GM19468 (cell line): Measurements from ENCODE around the gene CLIC5.
A peak's percentile ranks its signal among the peaks of the same experiment; 100 is the strongest.

Source experiments
- ATAC-seq: cut with Tn5 transposase; IDR thresholded peaks from one replicate; pipeline ENCODE4 v1.9.1; 2021; ENCODE audit warnings: mild to moderate bottlenecking, moderate library complexity, moderate number of reproducible peaks; ENCODE audit not compliant: unreplicated experiment; ENCODE audit errors: extremely low read depth

The CLIC5 gene

DNA sequence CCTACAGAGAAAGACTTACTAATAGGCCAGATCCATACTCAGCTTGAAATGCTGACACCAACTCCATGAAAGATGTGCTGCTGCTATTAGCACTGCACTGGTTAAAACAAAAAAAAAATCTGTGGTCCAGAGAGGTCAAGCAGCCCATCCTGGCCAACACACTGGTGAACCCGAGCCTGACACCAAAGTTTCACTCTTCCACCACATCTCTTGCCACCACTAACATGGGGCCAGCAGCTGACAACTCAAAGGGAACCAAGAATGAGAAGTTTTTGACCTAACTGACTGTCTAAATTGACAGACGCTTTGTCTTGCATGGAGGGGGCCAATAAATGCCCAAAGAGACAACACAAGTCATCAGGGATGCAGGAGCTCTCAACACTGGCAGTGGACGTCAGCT, 5.4 kb downstream of the CLIC5 start:
- ATAC-seq = no peak

DNA sequence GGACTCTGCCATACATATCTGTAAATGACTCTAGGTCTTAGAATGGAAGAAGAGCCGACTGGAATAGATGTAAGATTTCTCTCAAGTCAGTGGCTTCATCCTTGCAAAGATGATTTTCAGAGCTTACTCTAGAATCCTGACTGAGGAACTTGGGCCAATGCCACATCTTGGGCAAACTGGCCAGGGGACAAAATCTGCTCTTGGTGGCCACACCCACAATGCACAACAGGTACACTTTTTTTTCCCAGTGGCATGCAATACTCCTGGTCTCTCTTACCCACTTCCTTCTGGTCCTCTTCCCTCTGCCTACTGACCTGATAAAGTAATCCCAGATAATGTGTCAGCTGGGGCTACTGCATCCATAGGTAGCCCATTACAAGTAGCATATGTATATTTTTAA, 13.4 kb downstream of the CLIC5 start:
- ATAC-seq = no peak

GRCh38 chr6:46000905-46001304, 14.8 kb downstream of the CLIC5 start:
- ATAC-seq = no peak

DNA sequence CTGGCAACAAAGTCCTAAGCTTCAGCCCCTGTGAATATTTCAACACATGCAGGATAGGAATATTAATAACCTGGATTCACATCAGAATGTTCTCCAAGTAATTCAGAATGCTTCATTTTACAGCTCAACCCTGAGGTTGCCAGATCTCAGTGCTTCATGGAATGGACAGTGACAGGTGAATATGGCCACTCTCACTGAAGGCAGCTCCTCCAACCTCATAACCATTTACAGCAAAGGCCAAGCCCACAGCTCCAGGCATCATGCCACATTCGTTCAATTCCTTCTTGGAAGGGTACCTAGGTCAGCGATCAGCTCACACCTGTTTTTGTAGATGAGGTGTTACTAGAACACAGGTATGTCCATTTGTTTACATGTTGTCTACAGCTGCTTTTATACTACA, 17.1 kb downstream of the CLIC5 start:
- ATAC-seq = no peak

DNA sequence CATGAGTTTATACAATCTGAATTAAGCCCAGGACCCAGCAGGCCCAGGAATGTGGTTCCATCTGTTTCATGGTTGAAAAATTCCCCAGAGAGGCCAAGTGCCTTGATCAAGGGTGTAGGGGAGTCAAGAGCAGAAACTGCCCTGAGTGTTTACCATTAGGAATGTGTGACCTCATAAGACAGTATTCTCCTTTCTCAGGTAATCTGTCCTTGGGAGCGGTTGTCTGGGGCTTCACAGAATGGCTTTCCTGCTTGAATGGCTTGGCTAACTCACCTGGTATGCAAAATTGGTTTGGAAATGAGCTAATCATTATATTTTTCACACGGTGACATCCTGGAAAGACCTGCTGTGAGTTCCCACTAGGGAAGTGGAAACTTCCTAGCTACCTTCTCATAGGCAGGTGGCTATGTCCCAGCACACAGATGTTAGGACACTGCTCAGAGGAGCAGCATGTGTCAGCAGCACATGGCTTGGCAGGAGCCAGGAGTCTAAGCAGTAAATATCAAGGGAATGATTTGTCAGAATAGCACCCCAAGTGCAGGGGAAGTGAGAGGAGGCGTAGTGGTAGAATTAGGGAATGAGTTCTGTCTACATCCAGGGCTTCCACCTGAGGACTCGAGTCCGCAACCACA, 17.7 kb downstream of the CLIC5 start:
- ATAC-seq = no peak

- no peak for ATAC-seq
These were observed 24.5 kb downstream of the CLIC5 start for GRCh38 chr6:45991189-45991588.

GRCh38 chr6:45990162-45990561, 25.5 kb downstream of the CLIC5 start:
- peak; percentile 46 for ATAC-seq

DNA sequence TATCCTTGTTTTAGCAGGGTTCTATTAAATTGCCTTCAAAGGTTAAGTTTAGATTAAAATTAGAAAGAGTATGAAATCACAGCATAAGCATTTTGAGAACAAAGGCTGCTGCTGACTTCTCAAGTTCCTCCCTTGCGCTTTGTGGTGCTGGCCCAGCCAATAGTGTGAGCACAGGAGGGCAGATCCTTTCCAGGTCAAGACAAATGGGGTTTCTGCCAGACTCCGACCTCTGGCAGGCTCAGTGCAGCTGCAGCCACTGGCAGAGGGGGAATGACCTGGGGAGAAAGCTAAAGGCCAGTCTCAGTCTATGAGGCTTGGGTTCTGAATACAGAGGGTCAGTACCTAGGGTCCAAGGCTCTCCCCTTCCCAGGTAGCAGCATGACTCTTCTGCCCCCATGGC, 27.0 kb downstream of the CLIC5 start:
- no peak for ATAC-seq

GRCh38 chr6:45987856-45988255, 27.8 kb downstream of the CLIC5 start:
- no peak for ATAC-seq

DNA sequence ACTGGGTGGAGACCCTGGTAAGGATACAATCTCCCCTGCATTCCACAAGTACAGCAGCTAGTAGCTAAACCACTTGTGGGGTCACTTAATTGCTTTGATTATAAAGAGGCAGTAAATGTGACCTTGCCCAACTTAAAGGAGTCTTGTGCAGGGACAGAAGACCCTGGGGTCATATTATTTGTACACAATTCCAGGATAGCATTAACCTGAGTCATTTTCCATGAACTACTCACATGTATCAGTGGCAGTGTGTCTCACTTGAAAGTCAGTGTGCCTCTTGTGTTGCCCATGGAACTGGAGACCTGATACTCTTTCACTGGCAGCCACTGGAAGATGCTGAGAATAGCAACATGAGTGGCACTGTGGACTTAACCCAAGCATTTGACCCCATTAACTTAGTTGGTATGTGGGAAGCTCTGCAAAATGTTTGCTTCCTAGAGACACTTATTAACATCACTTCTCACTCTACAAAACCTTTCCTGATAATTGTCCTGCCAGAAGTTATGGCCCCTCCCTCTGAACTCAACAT, 28.9 kb downstream of the CLIC5 start:
- no peak for ATAC-seq

DNA sequence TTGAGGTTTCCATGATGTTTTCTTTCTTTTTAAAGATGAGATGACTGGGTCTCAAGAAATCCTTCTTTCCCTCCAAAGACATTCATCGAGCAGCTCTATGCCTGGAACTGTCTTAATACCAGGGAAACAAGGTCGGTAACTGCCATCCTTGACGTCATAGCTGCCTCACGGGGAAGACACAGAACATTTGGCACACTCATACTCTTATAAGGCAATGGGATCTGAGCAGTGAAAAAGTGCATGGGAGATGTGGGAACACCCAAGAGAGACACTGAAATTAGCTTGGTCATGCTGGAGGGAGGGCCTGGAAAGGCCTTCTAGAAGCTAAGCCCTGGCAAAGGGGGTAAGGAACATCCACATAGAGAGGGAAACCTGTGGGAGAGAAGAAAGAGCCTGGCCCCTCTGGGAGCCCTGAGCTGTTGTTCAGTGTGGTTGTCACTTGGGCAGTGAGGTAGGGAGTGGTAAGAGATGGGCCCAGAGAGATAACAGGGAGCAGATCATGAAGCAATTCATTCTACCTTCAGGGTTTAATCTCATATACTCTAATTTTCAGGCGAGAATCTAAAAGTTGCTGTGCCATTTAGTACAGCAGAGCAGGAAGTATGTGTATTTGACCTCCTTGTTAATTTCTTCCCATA, 30.8 kb downstream of the CLIC5 start:
- ATAC-seq = no peak

DNA sequence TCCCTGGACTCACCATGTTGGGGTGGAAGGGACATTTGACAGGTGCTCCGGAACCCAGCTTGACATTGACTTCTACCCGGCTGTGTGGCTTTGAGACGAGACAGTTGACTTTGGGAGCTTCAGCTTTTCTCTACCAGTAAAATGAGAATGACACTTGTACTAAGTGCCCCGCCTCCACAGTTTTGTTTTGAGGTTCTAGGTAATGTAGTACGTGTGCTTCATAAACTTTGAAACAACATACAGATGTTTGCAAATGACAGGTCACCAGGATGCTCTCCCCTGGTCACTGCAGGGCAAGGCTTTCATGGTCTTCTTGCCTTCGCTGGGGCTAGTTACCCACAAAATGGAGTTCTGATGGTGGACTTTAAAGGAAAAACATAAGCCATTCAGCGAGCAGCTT, 31.3 kb downstream of the CLIC5 start:
- ATAC-seq = no peak

- no peak for ATAC-seq
These were observed 32.6 kb downstream of the CLIC5 start for GRCh38 chr6:45983062-45983461.

DNA sequence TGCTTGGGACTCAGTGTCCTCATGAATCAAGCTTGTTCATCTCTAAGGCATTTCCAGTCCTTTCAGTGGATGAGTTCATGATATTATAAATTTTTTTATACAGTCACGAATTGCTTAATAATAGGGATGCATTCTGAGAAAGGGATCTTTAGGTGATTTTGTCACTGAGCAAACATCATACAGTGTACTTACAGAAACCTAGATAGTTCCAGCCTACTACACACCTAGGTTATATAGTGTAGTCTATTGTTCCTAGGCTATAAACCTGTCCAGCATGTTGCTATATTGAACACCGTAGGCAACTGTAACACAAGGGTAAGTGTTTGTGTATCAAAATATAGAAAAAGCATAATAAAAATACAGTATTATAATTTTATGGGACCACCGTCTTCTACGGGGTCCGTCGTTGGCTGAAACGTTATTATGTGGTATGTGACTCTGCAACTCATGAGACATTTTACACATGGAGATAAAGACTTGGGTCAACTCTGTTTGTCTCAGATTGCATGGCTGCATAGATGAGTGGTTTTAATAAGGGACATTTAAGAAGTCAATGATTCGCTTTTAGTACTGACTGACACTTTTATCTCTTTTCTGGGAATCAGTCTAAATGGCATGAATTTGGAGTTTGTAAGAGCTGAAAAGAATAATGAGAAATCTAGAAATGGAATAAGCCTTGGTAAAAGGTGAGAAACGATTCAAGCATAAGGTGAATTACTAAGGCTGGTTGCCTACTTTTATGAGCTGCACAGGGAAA, 33.2 kb downstream of the CLIC5 start:
- no peak for ATAC-seq

- ATAC-seq = no peak
These were observed 34.6 kb downstream of the CLIC5 start for GRCh38 chr6:45981046-45981445.

DNA sequence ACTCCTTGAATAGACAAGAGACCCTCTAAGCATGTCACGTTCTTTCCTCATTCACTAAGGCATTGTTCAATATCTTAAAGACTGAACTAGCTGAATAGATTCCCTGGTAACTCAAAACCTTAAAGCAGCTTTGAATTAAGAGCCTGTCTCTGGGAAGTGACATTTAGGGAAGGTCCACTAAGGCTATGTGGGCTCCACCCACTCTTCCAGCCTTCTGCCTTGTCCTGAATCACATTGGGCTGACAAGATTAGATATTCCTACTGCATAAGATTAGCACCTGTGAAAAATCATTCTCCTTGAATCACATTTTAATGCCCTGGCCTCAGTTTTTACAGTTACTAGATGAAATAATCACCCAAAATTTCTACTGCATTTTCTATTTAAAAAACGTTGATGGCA, 36.3 kb downstream of the CLIC5 start:
- no peak for ATAC-seq

DNA sequence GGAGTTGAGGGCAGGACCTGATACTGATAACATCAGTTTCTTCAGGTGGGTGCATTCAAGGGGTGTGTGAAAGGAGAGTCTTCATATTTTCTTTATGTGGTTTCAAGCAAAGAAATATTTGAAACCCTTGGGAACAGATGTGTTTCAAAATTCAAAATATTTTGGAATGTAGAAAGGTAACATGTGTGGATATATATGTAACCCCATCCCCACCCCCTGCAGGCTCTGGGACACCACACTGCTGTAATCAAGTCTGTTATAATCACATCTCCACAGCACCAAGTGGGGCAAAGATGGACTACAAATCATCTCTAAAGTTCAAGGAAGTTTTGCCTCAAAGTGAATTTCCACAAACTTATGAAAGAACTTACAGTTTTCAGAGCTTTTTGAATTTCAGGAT, 41.1 kb downstream of the CLIC5 start:
- no peak for ATAC-seq

GRCh38 chr6:45972795-45973503, 42.7 kb downstream of the CLIC5 start:
- no peak for ATAC-seq

GRCh38 chr6:45971287-45971686, 44.4 kb downstream of the CLIC5 start:
- ATAC-seq = no peak

DNA sequence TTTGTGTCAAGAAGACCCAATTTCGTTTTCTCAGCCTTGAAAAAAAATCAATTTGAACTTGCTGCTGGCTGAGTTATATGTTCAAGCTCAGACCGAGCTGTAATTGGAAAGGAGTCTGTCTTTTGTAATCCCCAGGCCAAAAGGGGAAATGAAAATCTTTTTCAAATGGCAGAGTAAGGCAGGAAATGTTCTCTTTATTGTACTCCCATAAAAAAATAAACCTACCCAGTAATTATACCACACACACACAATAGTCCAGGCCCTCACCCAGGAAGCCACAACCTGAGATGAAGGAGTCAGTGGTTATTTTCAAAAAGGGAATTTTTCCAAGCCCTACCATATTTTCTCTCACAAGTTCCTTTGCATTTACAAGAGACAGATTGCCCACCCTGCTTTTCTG, 45.3 kb downstream of the CLIC5 start:
- no peak for ATAC-seq

- no peak for ATAC-seq
These were observed 45.8 kb downstream of the CLIC5 start for GRCh38 chr6:45969883-45970282.
